ENCODE data around the gene RNF212. TPM values are rescaled to one million over a fixed set of nuclear protein-coding genes. Genes with fewer than 3 reads are reported as not detected.

Gene RNF212
- total and polyA plus RNA-seq, 10 of the 15 experiments (the other 5 are each of a cell fraction or from before 2014, with no cell fraction given) = not detected

DNA sequence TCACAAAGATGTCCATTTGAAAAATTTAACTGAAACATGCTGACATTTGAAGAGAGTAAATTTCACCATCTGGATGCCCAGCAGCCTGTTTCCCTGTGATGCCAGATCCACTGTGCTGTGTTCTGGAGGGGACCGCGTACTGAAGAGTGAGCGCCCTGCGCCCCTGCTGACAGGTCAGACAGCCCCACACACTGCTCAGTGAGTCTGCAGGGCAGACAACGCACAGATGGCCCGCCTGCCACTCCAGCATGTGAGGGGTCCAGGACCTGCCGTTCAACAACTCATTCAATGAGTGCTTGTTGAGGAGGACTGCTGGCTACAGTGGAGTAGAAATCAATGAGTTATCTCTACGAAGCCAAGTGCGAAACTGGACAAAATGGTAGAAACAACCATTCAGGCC lies 52.7 kb downstream of the RNF212 start:
- CTCF ChIA-PET = no interaction called here
- 81% methylated on average over 9 of the region's 9 CpGs for WGBS (ENCODE audit: insufficient coverage, insufficient replicate concordance, low lambda C conversion rate, missing lambda C conversion rate)
- no peak for FAIRE-seq

More for the DNA sequence above, 52.7 kb downstream of the RNF212 start:
- in situ Hi-C loops (cut with MboI) (no loop called here), intact Hi-C loops (cut with micrococcal nuclease; ENCODE audit: unreplicated experiment) (no loop called here)
- no peak for ATAC-seq
- BruUV-seq (replicated peaks) = no TSS peak
- ChIA-PET SMC1A (ENCODE audit: uncharacterized antibody, unreplicated experiment) (no interaction called here), RAD21 (ENCODE audit: unreplicated experiment) (no interaction called here), POLR2A (no interaction called here)
- TF ChIP-seq STAT1 (conservative IDR thresholded peaks at IDR 0.05) (no peak), HDGF (IDR thresholded peaks at IDR 0.05) (no peak), RFX5 (IDR thresholded peaks at IDR 0.05; ENCODE audit: low read depth, low read length) (no peak), WRNIP1 (IDR thresholded peaks at IDR 0.05; ENCODE audit: borderline replicate concordance, low read depth, low read length) (no peak), CBX5 (IDR thresholded peaks at IDR 0.05; ENCODE audit: low read depth) (no peak), SUZ12 (IDR thresholded peaks at IDR 0.05; ENCODE audit: unreplicated experiment) (no peak), CEBPZ (IDR thresholded peaks at IDR 0.05; ENCODE audit: low read depth, low read length) (no peak), SREBF2 (IDR thresholded peaks at IDR 0.05; ENCODE audit: low read length) (no peak), HDAC6 (IDR thresholded peaks at IDR 0.05; ENCODE audit: unreplicated experiment) (no peak)
- TF ChIP-seq, protein P1, sequence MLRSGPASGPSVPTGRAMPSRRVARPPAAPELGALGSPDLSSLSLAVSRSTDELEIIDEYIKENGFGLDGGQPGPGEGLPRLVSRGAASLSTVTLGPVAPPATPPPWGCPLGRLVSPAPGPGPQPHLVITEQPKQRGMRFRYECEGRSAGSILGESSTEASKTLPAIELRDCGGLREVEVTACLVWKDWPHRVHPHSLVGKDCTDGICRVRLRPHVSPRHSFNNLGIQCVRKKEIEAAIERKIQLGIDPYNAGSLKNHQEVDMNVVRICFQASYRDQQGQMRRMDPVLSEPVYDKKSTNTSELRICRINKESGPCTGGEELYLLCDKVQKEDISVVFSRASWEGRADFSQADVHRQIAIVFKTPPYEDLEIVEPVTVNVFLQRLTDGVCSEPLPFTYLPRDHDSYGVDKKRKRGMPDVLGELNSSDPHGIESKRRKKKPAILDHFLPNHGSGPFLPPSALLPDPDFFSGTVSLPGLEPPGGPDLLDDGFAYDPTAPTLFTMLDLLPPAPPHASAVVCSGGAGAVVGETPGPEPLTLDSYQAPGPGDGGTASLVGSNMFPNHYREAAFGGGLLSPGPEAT (IDR thresholded peaks at IDR 0.05; ENCODE audit: low read depth) = no peak
- TF ChIP-seq, protein P2, sequence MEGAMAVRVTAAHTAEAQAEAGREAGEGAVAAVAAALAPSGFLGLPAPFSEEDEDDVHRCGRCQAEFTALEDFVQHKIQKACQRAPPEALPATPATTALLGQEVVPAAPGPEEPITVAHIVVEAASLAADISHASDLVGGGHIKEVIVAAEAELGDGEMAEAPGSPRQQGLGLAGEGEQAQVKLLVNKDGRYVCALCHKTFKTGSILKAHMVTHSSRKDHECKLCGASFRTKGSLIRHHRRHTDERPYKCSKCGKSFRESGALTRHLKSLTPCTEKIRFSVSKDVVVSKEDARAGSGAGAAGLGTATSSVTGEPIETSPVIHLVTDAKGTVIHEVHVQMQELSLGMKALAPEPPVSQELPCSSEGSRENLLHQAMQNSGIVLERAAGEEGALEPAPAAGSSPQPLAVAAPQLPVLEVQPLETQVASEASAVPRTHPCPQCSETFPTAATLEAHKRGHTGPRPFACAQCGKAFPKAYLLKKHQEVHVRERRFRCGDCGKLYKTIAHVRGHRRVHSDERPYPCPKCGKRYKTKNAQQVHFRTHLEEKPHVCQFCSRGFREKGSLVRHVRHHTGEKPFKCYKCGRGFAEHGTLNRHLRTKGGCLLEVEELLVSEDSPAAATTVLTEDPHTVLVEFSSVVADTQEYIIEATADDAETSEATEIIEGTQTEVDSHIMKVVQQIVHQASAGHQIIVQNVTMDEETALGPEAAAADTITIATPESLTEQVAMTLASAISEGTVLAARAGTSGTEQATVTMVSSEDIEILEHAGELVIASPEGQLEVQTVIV (IDR thresholded peaks at IDR 0.05; ENCODE audit: borderline replicate concordance, partially characterized antibody) = no peak
- no peaks in the 10 kb centered on the region; a peak in 2 of 4 replicates for H3K27me3 ChIP-seq (replicated peaks in 1 of 2; ENCODE audit: control insufficient read depth in 2 of 2, insufficient read depth in 2 of 2, low read length in 1 of 2)
- no peak for DNase-seq (ENCODE audit: low read depth, low spot score)
- H2AFZ ChIP-seq (ENCODE audit: control insufficient read depth, low read depth, low read length) = no peak overlapping the region
- H3K4me2 ChIP-seq (ENCODE audit: control insufficient read depth, insufficient read depth) = no peak overlapping the region
- H3K27ac ChIP-seq (ENCODE audit: control insufficient read depth, insufficient read depth) = no peak overlapping the region
- no peaks in the 10 kb centered on the region for H3K79me2 ChIP-seq (ENCODE audit: control insufficient read depth, insufficient read depth, low read length)
- no peaks in the 10 kb centered on the region for H3K36me3 ChIP-seq (ENCODE audit: control insufficient read depth in 2 of 2, insufficient read depth in 2 of 2, low read length in 1 of 2)
- no peak overlapping the region for H3K4me3 ChIP-seq
- no peak overlapping the region for H3K9ac ChIP-seq (ENCODE audit: control insufficient read depth, insufficient read depth, low read length)
- H3K4me1 ChIP-seq (ENCODE audit: control insufficient read depth, insufficient read depth, low read length) = no peaks in the 10 kb centered on the region
- H4K20me1 ChIP-seq (ENCODE audit: control insufficient read depth, insufficient read depth) = no peaks in the 10 kb centered on the region
- no peaks in the 10 kb centered on the region for H3K9me3 ChIP-seq (replicated peaks; ENCODE audit: control insufficient read depth, insufficient read depth, low read length)

Measured in GM12878 (cell line).